Forelimb muscle (tissue), 1 donor: Measurements from ENCODE around the gene BLVRA. TPM values are rescaled to one million over a fixed set of nuclear protein-coding genes. Genes with fewer than 3 reads are reported as not detected.
A peak's percentile ranks its signal among the peaks of the same experiment; 100 is the strongest.
"Not testable (repeated sequence)": the region's sequence is repeated elsewhere in the genome, so short reads cannot be mapped to it uniquely, and the experiment has no call there.

Experiments
- DNase-seq: peaks from one replicate; pipeline ENCODE4 v3.0.0-alpha.2; 2013; ENCODE audit warnings: low read depth
- polyA plus RNA-seq: library from polyadenylated mRNA; unstranded; fragments of 120-200 nt; gene quantifications from one replicate; pipeline ENCODE4 v1.2.1, GENCODE V29; 2013; ENCODE audit not compliant: insufficient read length

BLVRA gene, protein sequence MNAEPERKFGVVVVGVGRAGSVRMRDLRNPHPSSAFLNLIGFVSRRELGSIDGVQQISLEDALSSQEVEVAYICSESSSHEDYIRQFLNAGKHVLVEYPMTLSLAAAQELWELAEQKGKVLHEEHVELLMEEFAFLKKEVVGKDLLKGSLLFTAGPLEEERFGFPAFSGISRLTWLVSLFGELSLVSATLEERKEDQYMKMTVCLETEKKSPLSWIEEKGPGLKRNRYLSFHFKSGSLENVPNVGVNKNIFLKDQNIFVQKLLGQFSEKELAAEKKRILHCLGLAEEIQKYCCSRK
- 32.6 TPM for polyA plus RNA-seq

DNA sequence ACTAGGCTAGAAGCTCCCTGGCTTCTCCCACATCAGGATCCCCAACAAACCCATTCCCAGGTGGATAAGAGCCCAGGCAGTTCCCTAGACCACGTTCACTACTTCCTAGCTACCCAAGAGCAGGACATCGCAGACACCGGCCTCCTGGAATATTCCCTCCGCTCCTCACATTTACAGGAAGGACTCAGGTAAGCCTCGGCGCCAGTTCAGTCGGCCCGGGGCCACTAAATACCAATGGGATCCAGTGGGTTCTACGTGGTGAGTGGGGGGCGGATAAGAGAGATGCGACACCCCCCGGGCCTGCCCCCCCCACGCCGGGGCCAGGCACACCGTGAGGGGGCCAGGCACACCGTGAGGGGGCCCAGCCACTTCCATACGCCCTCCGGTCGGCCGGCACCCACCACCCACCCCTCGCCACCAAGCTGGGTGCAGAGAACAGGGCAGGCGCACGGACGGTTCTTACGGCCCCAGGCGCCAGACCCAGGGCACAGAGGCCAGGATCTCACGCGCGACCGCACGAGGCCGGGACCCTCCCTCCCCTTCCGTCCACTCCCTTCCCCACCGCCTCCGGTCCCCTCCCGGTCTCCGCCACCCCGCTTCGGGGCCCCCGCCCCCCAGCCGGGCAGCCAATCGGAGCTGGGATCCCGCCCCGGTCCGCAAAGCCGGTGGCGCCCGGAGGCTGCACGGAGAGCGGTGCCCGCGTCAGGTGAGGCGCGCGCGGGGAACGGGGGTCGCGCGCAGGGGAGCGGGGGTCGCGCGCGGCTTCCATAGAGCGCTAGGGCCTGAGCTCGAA lies at the start of gene BLVRA:
Gene BLVRA (plus strand): TSS at position 652 of the 793 bp plus-strand sequence. CDS start 12,479 bp downstream, outside the sequence.
- DNase-seq: no peak

DNA sequence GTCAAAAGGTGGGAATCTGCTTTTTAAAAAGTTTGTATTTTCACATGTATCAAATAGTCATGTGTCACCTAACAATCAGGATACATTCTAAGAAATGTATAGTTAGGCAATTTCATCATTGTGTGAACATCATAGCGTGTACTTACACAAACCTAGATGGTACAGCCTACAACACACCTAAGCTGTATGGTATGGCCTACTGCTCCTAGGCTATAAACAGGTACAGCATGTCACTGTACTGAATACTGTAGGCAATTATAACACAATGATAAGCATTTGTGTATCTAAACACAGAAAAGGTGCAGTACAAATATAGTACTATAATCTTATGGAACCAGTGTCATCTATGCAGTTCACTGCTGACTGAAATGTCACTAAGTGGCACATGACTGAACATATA lies 47.0 kb upstream of the BLVRA start:
- DNase-seq: no peak

DNA sequence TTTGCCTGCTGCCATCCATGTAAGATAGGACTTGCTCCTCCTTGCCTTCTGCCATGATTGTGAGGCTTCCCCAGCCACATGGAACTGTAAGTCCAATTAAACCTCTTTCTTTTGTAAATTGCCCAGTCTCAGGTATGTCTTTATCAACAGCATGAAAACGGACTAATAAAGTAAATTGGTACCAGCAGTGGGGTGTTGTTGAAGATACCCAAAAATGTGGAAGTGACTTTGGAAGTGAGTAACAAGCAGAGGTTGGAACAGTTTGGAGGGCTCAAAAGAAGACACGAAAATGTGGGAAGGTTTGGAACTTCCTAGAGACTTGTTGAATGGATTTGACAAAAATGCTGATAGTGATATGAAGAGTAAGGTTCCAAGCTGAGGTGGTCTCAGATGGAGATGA lies 42.5 kb upstream of the BLVRA start:
- not testable (repeated sequence) for DNase-seq

DNA sequence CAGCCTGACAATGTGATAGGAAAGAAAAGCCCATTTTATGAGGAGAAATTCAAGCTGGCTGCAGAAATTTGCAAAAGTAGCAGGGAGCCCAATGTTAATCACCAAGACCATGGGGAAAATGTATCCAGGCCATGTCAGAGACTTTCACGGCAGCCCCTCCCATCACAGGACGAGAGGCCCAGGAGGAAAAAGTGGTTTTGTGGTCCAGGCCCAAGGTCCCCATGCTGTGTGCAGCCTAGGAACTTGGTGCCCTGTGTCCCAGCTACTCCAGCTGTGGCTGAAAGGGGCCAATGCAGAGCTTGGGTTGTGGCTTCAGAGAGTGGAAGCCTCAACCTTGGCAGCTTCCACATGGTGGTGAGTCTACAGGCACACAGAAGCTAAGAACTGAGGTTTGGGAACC lies 41.9 kb upstream of the BLVRA start:
- no peak for DNase-seq

DNA sequence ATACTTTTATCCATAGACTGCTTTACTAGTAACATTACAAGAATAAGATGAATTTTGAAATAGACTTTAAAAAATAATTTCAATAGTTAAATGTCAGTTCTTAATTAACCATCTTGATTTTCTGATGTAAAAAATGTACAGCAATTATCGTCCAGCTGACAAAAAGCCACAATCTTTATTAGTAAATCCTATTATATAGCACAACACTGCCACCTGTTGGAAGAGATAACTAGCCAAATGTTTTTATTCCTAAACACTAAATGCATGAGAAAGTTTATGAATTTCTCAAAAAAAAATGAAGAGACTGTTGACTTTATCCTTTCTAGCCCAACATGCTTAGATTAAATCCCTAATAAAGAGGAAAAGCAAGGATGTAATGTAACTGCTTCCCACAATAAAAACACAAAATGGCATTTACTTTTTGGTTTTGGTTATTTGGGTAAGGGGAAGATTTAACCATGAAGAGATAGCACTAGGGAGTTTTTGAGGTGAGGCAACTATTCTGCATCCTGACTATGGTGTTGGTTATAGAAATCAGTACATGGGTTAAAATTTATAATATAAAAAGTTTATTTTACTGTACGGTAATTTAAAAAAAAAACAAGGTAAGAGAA lies 37.2 kb upstream of the BLVRA start:
- peak; percentile 46 for DNase-seq

DNA sequence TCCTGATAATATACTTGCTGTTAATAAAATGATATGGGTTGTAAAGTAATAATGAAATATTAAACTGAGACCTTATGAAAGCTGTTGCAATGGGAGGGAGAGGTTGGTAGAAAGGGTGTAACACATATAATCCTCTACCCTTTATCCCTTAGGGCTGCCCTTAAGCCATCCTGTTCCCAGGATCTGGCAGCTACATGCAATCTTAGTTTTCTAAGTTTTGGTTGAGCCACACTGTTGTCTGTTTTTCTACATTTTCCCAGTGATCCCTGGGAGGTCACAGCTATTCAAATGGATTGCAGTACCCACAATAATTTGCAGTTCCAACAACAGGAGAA lies 35.5 kb upstream of the BLVRA start:
- DNase-seq: no peak

DNA sequence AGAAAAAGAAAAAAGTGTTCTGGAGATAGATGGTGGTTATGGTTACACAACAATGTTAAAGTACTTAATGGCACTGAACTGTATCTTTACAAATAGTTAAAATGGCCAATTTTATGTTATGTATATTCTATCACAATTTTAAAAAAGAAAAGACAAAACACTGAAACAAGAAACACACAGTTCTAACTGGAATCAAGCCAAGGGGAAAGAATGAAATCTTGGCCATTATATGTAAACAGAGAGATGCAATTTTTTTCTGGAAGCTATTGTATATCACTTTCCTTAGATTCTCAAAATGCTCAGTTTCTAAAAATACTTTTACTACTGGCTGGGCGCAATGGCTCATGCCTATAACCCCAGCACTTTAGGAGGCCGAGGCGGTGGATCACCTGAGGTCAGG lies 33.2 kb upstream of the BLVRA start:
- DNase-seq: no peak

DNA sequence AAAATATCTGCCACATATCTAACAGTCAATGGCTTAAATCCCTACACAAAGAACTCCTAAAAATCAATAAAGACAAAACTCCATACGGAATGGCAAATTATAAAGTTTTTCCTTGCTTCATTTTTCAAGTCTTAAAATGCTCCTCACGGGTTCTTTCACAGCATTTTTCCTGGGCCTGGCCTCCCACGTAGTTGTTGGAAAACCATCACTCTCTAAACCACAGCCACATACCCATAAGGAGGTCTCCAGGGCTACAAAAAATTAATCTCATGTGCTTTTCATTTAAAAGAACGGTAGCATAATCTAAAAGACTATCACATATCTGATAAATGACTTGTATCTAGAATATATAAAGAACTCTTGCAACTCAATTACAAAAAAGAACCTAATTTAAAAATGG lies 32.0 kb upstream of the BLVRA start:
- DNase-seq: no peak

DNA sequence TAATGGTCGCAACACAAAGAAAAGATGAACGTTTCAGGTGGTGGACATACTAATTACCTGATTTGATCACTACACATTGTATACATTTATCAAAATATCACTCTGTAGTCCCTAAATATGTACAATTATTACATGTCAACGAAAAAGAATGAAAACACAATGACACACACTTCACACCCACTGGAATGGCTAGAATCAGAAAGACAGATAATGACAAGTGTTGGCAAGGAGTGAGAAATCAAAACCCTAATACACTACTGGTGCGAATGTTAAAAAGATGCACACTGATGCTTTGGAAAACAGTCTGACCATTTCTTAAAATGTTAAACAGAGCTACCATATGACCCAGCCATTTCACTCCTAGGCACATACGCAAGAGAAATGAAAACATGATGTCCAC lies 31.5 kb upstream of the BLVRA start:
- DNase-seq: no peak

DNA sequence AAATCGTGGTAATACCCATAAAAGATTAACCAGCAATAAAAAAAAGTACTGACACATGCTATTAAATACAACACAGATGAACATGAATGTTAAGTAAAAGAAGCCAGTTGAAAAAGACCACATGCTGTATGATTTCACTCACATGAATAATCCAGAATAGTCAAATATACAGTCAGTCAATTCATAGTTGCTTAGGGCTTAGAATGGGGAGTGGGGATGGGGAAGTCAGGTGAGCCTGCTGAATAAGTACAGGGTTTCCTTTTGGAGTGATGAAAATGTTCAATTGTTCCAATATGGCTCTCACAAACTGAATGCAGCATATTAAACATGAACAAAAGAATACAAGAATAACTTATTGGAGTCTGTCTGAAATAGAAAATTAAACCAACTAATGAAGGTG lies 31.0 kb upstream of the BLVRA start:
- DNase-seq: no peak

DNA sequence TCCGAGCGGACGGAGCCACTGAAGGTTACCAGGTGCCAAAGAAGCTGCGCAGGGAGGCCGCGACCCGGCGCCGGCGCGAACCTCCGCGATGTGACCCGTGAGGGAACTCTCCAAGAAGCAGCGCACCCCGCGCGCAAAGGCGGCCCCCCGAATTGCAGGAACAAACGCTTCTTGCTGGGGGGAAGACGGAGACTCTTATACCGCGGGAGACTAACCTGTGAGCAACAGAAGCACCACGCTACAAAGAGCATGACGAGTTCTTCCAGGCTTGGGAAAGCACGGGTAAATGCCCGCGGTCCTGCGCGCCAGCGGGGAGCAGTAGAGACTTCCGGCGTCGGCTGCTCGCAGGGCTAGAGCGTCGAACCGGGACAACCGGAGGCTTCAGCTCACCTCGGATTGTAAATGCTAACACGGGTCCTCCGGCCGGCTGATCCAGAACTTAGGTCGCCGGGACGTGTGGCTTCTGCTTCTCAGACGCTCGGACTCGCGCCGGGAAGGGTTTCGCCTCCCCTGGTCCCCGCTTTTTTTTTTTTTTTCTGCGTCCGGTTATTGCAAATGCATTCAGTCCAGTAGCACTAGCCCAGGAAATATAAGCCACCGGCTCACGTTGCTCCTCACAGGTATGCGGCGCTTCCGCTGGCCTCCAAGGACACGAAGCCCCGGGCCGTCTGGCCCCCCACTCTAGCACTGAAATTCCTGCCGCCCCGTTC lies 29.1 kb upstream of the BLVRA start, which contains the start of gene COA1:
Gene COA1 (minus strand): TSS at position 310 of the 710 bp plus-strand sequence. CDS start 80,909 bp downstream, outside the sequence.
- peak; percentile 65 for DNase-seq

DNA sequence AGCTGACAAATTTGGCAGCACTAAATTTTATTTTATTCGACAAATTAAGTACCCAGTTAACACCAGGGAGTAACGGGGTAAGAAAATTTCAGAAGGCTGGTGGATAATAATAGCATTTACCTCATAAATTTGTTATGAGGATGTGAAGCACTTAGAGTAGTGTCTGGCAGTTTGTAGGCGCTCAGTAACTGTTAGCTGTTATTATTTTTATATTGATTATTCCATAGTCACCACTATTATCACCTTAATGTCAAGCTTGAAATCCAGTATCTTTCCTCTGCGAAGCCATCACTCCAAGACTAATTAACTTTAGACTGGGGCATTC lies 28.6 kb upstream of the BLVRA start:
- no peak for DNase-seq

DNA sequence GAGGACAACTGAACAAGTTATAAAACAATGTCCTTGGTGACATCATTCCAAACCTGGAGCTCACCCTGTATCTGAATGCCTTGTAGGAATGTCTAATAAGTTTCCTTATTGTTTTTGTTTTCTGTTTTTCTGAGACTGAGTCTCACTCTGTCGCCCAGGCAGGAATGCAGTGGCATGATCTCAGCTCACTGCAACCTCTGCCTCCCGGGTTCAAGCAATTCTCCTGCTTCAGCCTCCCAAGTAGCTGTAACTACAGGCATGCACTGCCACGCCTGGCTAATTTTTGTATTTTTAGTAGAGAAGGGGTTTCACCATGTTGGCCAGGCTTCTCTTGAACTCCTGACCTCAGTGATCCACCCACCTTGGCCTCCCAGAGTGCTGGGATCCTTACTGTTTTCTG lies 27.0 kb upstream of the BLVRA start:
- DNase-seq: not testable (repeated sequence)

DNA sequence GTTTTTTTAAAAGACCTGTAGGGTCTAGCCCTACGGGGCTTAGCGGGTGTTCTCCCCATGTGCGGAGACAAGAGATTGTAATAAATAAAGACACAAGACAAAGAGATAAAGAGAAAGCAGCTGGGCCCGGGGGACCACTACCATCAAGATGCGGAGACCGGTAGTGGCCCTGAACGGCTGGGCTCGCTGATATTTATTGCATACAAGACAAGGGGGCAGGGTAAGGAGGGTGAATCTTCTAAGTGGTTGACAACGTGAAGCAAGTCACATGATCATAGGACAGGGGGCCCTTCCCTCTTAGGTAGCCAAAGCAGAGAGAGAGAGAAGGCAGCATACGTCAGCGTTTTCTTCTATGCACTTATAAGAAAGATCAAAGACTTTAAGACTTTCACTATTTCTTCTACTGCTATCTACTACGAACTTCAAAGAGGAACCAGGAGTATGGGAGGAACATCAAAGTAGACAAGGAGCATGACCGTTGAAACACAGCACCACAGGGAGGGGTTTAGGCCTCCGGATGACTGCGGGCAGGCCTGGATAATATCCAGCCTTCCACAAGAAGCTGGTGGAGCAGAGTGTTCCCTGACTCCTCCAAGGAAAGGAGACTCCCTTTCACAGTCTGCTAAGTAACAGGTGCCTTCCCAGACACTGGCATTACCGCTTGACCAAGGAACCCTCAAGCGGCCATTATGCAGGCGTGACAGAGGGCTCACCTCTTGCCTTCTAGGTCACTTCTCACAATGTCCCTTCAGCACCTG lies 23.7 kb upstream of the BLVRA start:
- DNase-seq: not testable (repeated sequence)

DNA sequence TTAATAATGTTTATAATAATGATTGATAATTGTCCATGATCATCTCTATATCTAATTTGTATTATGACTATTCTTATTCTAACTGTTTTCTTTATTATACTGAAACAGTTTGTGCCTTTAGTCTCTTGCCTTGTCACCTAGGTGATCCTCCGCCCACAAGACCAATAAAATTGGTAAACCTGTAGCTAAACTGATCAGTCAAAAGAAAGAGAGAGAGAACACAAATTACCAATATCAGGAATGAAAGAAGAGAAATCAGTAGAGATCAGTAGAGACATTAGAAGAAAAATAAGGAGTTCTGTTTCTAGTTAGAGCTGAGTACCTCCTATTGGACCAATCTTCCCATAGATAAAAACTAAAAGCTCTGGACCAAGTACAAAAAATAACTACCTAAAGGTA lies 23.1 kb upstream of the BLVRA start:
- DNase-seq: no peak

DNA sequence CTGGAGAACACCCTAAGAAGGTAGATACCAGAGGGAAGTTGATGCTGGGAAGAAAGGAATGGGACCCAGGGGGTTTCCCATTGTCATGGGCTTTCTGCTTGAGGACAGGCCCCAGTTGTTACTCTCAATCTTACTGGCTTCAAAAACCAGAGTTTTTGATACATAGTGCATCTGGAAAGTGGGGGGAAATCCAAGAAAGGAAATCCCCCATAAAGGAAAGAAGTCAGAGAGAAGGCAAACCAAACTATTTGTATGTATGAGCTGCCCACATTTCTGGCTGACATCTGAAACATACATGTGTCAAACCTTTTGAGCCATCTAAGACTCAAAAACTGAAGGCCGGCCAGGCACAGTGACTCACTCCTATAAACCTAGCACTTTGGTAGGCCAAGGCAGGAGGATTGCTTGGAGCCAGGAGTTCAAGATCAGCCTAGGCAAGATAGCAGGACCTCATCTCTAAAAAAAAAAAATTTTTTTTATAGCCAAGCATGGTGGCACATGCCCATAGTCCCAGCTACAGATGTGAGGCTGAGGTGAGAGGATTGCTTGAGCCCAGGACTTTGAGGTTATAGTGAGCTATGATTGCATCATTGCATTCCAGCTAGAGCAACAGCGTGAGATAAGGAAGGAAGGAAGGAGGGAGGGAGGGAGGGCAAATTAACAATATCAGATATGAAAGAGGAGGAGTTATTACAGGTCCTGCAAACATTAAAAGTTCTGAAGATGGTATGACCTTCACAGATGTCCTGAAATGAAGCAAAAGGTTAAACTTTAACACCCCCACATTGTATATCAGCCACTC lies 22.5 kb upstream of the BLVRA start:
- DNase-seq: no peak

DNA sequence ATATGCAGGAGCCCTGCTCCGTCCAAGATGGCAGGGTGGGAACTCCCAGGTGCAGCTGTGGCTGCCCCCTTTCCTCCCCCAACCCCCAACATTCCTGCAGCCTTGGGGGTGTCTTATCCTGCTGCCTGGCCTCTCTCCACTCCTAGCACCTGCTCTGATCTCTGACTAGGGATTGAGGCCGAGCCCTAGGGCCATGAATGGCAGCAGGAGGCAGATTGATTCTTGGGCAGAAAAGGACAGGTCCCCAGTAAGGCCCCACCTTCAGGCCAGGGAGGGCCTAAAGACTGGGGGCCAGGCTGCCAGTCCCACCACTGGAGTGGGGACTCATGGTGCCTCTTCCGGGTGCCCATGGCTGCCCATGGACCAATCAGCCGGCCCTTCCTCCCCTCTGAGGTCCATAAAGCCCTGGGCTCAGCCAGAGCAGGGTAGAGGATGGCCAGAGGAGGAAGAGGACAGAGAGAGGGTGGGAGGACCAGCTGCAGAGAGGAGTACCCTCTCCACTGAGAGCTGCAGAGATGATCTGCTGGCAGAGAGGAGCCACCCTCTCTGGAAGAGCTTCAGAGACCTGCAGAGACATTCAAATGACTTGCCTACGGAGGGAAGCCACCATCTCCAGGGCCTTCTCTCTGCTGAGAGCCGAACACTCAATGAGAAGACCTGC lies 20.9 kb upstream of the BLVRA start:
- no peak for DNase-seq

DNA sequence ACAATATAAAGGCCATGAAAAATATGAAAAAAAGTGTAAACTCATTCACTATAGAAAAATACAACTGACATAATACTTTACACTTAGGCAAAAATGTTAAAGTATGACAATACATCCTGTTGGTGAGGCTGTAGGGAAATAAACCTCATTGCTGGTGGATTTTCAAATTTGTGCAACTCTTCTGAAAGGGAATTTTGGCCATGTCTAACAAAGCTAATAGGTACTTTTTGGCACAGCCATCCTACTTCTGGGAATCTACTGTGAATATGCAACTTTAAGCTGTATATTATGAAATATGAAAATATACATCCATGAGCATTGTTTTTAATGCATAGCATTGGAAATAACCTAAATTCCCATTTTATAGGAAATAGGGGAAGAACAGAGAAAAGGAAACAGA lies 15.8 kb upstream of the BLVRA start:
- DNase-seq: no peak

DNA sequence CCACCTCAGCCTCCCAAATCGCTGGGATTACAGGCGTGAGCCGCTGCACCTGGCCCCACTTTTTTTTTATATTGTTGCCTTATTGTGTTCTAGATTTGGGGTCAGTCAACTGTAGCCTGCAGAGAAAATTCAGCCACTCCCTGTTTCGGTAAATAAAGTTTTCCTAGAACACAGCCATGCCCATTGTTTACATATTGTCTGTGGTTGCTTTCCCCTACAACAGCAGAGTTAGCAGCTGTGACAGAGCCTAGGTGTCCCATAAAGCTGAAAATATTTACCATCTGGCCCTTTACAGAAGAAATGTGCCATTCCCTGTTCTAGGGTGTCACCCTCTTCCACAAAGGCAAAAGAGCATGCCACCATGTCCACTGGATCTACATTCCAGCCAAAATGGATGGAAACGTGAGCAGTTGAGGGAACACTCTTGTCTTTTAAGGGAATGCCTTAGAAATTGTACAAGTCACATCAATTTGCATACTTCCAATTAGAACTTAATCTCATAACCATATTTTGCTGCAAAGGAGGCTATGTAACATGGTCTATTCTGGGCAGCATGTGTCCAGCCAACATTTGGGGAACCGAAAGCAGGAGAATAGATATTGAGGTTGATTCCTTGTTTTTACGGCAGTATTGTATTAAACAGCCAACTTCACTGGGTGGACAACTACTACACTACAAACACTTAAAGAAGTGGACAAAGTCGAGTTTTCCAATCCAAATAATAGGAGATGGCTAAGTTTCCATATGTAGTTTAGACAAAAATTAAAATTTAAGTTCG lies 11.0 kb upstream of the BLVRA start:
- DNase-seq: no peak
